Mononuclear cell (primary cell): ENCODE data around the gene INSL3. TPM values are rescaled to one million over a fixed set of nuclear protein-coding genes. Genes with fewer than 3 reads are reported as not detected.

Source experiments
- H3K27me3 ChIP-seq: 2 replicates; pipeline ENCODE4 v1.6.0; 2011; ENCODE audit warnings: low read length, control low read depth; ENCODE audit not compliant: insufficient read depth
- H3K4me1 ChIP-seq: 2 replicates; pipeline ENCODE4 v1.5.1; 2011; ENCODE audit warnings: mild to moderate bottlenecking, low read length, control low read depth; ENCODE audit not compliant: insufficient read depth
- H3K4me3 ChIP-seq: 2 replicates; pipeline ENCODE4 v1.5.1; 2011; ENCODE audit warnings: mild to moderate bottlenecking, low read length, moderate library complexity
- H3K9me3 ChIP-seq: 2 replicates; pipeline ENCODE4 v1.5.1; 2011; ENCODE audit warnings: low read depth, mild to moderate bottlenecking, control low read depth, low read length
- total RNA-seq: library from RNA; depleted of rRNA; stranded (reverse); fragments of >200 nt; gene quantifications from one replicate; pipeline ENCODE4 v1.2.3, GENCODE V29; 2012

INSL3 gene
- total RNA-seq, 1 donor = 0.52 TPM

DNA sequence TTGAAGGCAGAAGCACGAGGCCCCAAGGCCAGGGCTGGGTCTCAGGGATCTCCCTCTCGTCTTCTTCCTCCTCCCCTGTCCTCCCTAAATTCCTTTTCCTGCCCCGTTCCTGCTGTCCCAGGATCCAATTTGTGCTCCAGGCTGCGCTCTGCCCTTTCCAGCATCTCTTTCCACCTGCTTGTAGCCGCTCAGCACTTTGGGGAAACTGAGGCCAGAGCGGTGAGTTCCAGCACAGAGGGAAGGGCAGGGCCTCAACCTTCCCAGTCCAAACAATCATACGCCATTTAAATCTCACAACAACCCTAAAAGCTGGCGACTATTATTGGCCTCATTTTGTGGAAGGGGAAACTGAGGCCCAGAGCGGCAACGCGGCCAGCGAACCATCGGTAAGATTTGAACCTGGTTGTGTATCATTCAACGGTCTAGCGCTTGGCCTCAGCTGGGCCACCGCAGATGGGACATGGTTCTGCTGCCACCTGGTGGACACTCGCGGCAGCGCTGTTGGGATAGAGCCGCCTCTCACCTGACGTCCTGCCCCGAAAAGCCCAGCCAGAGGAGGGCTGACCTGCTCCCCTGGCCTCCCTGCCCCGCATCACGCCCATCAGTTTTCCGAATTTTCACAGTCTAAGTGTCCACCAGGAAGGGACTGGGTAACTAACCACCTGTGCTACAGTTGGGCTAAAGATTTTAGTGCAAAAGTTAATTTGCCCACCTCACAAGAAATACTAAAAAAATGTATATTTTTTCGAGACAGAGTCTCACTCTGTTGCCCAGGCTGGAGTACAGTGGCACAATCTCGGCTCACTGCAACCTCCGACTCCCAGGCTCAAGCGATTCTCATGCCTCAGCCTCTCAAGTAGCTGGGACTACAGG is 34.2 kb upstream of the INSL3 start:
- H3K9me3 ChIP-seq = no peaks in the 10 kb centered on the region
- peaks cover 26% of the 10 kb centered on the region for H3K4me1 ChIP-seq
- H3K4me3 ChIP-seq = no peak overlapping the region
- H3K27me3 ChIP-seq = no peaks in the 10 kb centered on the region

DNA sequence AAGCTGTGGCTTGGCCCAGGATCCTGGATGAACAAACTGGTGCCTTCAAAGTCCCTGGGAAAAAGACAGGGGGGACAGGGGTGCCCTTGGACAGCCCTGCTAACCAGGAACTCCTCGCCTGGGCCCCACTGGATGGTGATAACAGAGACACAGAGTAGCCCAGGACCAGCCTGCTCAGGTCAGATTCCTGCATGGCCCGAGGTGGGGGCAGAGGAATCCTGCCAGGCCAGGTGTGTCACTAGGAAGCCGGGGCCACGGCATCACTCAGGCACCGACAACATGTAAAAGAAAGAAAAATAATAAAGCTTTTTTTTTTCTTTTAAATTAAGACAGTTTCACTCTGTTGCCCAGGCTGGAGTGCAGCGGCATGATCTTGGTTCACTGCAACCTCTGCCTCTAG is 32.7 kb upstream of the INSL3 start:
- Histone ChIP-seq H3K4me1 (peaks cover 33% of the 10 kb centered on the region), H3K9me3 (no peaks in the 10 kb centered on the region), H3K4me3 (no peak overlapping the region), H3K27me3 (no peaks in the 10 kb centered on the region)

DNA sequence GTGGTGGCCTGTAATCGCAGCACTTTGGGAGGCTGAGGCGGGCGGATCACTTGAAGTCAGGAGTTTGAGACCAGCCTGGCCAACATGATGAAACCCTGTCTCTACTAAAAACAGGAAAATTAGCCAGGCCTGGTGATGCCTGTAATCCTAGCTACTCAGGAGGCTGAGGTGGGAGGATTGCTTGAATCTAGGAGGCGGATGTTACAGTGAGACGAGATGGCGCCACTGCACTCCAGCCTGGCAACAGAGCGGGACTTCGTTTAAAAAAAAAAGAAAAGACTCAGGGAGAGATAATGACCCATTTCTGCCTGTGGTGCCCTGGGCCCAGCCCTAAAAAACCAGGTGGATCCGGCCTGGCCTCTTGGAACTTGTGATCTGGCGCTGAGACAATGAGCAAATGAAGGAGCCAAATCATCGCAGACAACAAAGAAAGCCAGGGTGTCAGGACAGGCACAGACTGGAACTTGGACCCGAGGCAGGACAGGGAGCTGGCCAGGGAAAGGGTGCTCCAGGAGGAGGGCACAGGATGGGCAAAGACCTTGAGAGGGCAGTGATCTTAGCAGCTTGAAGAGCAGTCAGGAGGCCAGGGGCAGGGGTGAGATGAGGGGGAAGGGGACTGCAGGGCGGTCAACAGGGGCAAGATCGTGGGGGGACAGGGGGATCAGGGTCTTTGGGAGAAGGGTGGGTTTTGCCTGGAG is 27.4 kb upstream of the INSL3 start:
- no peaks in the 10 kb centered on the region for H3K9me3 ChIP-seq
- peaks cover 76% of the 10 kb centered on the region for H3K4me1 ChIP-seq
- no peaks in the 10 kb centered on the region for H3K27me3 ChIP-seq
- no peak overlapping the region for H3K4me3 ChIP-seq

DNA sequence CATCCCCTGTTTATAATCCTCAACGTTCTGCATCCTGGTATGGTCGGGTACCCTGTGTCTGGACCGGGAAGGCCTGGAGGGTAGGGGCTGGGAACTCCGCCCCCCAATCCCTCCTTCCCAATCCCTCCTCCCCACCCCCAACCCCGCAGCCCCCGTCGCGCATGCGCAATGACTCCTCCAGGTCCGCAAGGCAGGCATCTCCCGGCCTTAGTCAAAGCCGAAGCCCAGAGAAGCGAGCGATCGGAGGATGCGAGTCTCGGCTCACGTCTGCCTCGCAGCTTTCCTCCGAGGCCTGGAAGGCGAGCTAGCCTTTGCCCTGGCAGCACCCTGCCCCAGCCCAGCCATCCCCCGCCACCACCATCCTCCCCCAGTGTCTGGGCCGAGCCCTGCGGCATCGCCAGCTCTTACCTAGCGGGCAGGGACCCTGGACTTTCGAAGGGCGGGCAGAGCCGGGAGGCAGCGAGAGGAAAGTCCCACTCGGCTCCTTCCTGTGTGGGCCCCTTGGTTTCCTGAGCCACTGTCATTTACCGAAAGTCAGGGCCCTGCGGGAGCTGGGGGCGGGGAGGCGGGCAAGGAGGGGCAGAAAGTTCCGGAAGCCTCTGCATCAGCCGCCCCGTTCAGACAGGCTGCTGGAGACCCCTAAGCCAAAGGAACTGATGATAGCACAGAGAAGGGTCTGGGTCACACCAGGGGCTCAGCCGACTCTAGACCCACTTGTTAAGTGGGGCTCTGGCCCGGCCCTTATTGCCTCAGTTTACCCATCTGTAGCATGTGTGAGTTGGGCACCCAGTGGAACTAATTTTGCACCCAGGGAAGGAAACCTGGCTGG is 26.4 kb upstream of the INSL3 start, which contains the start of gene JAK3:
Gene JAK3 (minus strand): TSS at position 445 of the 829 bp plus-strand sequence. CDS start 3,565 bp downstream, outside the sequence.
- H3K9me3 ChIP-seq = no peaks in the 10 kb centered on the region
- H3K27me3 ChIP-seq = no peaks in the 10 kb centered on the region
- peaks cover 85% of the 10 kb centered on the region for H3K4me1 ChIP-seq
- H3K4me3 ChIP-seq = peak within 1 kb of the TSS; percentile 56

DNA sequence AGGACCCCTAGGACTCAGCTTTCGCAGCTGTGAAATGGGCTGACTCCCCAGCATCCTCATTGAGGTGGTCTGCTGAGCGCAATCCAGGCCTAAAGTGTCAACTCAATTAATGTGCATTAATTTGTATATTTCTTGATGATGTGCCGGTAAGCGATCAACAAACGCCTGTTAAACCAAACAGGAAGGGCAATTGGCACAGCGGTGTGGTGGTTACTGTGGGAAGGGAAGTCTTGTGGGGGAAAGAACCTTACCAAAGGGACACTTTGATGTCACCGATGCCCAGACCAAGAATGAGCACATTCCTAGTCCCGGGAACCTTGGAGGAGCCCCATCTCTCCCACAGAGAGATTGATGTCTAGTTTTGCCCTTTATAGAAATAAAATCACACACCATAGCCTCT is 24.8 kb upstream of the INSL3 start:
- peak overlapping the region; percentile 56 for H3K4me3 ChIP-seq
- H3K27me3 ChIP-seq = no peaks in the 10 kb centered on the region
- no peaks in the 10 kb centered on the region for H3K9me3 ChIP-seq
- H3K4me1 ChIP-seq = peaks cover 79% of the 10 kb centered on the region

DNA sequence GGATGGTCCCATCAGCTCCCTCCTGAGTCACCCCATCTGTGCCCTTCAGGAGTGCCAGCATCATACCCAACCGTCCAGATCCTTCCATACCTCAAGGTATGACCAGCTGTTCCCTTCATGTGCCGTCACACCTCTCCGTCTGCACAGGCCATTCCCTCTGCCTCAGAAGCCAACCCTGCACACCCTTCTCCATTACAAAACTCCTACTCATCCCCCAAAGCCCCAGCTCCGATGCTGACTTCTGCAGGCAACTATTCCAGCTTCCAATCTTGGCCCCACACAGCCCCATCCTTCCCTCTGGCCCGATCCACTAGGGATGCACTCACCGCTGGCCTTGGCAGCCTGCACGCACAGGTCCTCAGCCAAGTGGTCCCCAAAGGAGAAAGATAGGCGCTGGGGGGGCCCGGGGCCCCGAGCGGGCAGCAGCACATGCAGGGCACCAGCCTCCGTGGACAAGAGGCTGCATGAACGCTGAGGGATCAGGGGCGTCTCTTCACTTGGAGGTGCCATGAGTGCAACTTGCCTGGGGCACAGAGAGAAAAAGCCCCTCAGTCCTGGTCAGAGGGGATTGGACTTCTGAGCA is 22.7 kb upstream of the INSL3 start:
- Histone ChIP-seq H3K27me3 (no peaks in the 10 kb centered on the region), H3K9me3 (no peaks in the 10 kb centered on the region), H3K4me3 (no peak overlapping the region), H3K4me1 (peaks cover 57% of the 10 kb centered on the region)

DNA sequence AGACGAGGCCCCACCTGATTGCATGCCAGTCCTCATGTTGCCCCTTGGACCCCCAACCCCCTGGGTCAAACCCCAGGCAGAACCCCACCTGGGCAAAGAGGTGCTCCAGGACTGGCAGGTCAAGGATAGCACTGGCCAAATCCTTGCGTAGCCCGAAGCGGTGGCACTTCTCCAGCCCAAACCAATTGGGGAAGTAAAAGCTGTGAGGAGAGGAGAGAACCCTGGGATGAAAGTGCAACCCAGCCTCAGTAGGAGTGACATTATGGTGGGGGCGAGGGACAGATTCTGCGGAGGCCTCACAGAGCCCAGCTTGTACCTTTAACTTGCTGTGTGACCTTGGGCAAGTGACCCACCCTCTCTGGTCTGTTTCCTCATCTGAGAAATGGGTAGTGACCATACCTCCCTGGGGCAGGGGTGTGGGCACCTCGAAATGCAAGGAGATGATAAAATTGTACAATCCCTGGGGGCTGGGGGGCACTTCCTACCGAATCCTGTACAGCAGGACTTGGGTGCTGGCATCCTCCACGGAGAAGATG is 22.0 kb upstream of the INSL3 start:
- no peaks in the 10 kb centered on the region for H3K27me3 ChIP-seq
- no peaks in the 10 kb centered on the region for H3K9me3 ChIP-seq
- H3K4me3 ChIP-seq = no peak overlapping the region
- peaks cover 51% of the 10 kb centered on the region for H3K4me1 ChIP-seq

DNA sequence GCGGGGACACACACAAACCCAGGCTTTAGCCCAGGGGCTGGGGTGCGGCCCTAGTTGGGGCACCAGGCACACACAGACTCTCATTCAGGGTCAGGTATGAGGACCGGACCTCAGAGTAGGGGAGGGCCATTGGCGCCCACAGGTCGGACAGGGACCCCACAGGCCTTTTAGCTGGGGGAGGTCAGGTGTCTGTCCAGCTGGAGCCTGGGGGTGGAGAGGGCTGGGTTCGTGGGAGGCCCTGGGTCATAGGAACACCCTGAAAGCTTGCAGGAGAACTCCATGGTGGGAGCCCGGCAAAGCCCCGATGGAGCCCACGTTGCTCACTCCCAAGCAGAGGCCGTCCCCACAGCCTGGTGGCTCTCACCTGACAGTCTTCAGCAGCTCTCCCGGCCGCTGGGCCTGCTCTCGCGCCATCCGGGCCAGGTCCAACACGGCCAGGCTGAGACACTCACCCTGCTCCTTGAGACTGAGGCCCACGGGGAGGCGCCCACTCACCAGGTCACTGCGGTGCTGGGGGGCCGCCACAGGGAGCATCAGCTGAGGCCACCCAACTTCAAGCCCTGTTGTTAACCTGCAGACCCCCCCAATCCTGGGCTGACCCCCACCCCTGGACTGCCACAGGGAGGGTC is 21.5 kb upstream of the INSL3 start:
- Histone ChIP-seq H3K4me1 (peaks cover 45% of the 10 kb centered on the region), H3K27me3 (no peaks in the 10 kb centered on the region), H3K9me3 (no peaks in the 10 kb centered on the region), H3K4me3 (no peak overlapping the region)

DNA sequence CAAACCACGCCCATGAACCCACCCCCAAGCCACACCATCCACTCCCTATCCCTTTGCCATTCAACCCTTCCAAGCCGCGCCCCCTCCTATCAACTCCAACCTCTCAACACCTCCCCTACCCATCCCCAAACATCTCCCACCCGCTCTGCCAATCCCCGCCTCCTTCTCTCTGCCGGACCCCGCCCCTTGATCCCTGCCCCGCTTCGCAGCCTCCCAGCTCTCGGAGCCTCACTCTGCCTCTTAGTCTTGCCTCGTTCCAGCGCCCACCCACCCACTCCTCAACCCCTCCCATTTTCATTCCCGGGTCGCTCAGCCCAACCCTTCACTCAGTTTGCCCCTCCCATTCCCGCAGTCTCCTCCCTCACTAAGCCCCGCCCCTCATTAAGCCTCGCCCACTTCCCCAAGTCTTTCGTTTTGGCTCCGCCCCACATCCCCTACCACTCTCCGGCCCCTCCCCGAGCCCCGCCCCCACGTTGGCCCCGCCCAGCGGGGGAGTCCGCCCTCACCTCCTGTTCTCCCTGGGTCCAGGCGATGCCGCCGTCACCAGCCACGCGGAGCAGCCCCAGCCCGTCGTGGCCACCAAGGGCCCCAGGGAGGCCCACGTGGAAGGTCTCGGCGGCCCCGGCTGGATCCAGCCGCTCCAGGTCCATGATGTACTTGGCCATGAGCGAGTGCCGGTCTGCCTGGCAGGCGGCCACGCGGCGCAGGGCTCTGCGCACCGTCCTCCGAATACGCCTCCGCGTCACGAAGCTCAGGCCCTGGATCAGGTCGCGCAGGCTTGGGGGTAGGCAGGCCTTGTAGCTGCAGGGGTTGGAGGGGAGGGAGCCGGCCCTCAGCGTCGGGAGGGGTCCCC is 20.7 kb upstream of the INSL3 start:
- Histone ChIP-seq H3K27me3 (no peaks in the 10 kb centered on the region), H3K4me3 (no peak overlapping the region), H3K9me3 (no peaks in the 10 kb centered on the region), H3K4me1 (peaks cover 42% of the 10 kb centered on the region)

DNA sequence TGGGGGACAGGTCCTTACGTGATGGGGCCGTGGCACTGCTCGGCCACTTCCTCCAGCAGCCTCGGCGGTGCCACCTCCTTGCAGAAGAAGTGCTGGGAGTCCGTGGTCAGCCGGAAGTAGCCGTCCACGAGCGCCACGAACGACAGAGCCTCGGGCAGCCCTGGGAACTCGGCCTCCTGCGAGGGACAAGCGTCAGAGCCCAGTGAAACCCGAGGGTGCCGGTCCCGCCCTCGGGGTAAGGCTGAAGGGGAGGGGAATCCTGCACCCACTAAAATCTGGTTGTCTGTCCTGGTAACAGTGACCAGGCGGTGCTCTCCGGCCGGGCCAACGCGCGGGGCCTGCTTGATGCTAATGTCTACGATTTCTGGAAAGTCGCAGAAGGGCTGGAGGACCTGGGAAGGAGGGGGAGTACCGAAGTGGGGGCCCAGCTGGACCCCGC is 20.1 kb upstream of the INSL3 start:
- Histone ChIP-seq H3K4me3 (no peak overlapping the region), H3K4me1 (peaks cover 35% of the 10 kb centered on the region), H3K27me3 (no peaks in the 10 kb centered on the region), H3K9me3 (no peaks in the 10 kb centered on the region)

DNA sequence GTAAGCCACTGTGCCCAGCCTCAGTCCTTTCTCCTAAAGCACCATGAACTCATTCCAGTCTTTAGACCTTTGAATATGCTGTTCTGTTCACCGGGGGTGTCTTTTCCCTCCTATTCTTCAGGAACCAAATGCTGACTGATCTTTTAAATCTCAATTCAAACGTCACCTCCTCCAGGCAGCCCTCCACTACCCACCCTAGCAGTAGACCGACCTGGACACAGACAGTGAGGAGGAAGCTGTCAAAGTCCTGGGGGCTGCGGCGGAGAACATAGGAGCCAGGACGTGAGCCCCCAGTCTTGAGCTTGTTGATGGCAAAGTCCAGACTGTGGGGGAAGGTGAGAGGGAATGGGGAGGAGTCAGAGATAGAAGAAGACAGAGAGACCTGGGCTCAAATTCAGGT is 18.7 kb upstream of the INSL3 start:
- Histone ChIP-seq H3K9me3 (no peaks in the 10 kb centered on the region), H3K4me1 (peaks cover 21% of the 10 kb centered on the region), H3K4me3 (no peak overlapping the region), H3K27me3 (no peaks in the 10 kb centered on the region)

DNA sequence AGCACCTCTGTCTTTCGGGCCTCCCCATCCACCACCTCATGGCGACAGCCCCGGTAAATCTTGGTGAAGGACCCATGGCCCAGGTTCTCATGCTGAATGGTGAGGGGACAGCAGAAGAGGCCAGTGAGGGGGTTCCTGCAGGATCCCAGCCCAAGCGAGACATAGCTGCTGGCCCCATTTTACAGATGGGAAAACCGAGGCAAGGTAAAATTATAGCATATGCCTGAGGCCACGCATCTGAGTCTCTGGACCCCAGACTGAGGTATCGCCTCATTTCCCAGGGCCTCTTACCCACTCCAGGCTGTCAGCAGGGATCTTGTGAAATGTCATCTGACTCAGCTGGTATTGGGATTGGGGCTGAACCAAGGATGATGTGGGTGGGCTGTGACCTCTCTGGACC is 16.7 kb upstream of the INSL3 start:
- Histone ChIP-seq H3K4me3 (no peak overlapping the region), H3K27me3 (no peaks in the 10 kb centered on the region), H3K9me3 (no peaks in the 10 kb centered on the region), H3K4me1 (peaks cover under 1% of the 10 kb centered on the region)

DNA sequence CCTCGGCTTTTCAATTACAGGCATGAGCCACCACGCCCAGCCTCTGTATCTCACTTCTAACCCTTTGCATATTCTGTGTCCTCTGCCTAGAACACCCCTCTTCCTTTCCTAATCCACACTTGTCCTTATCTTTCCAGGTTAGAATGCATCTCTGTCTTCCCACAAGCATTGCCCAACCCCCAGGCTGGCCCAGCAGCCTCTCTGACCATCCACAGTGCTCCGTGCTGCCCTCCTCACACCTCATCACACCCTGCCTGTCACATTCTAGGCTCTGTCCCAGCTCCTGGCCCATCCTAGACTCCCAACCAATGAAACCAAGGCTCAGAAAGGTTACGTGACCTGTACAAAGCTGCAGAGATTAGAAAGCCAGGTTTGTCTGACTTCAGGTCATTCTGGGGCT is 15.2 kb upstream of the INSL3 start:
- no peak overlapping the region for H3K4me3 ChIP-seq

More for the DNA sequence above, 15.2 kb upstream of the INSL3 start:
- H3K27me3 ChIP-seq = no peaks in the 10 kb centered on the region
- H3K4me1 ChIP-seq = no peaks in the 10 kb centered on the region
- no peaks in the 10 kb centered on the region for H3K9me3 ChIP-seq
